Germinal center (tissue), 1 donor: ENCODE data around the gene RSPRY1.
"Not testable (repeated sequence)": the region's sequence is repeated elsewhere in the genome, so short reads cannot be mapped to it uniquely, and the experiment has no call there.

Experiments
- DNase-seq: peaks from one replicate; pipeline ENCODE4 v3.0.0; 2012; ENCODE audit warnings: mixed read lengths, low spot score

The RSPRY1 gene

GRCh38 chr16:57186872-57187854, 1.0 kb downstream of the RSPRY1 start:
- DNase-seq, result peak; percentile 33

- DNase-seq, result not testable (repeated sequence)
These were observed 2.0 kb downstream of the RSPRY1 start for GRCh38 chr16:57187902-57188710.

- no peak for DNase-seq
These were observed 2.5 kb downstream of the RSPRY1 start for GRCh38 chr16:57188711-57189002.

GRCh38 chr16:57189527-57189926, 3.4 kb downstream of the RSPRY1 start:
- not testable (repeated sequence) for DNase-seq

- DNase-seq, result no peak
These were observed 4.0 kb downstream of the RSPRY1 start for GRCh38 chr16:57190136-57190535.

- DNase-seq, result no peak
These were observed 5.0 kb downstream of the RSPRY1 start for GRCh38 chr16:57191056-57191571.

- DNase-seq, result no peak
These were observed 6.0 kb downstream of the RSPRY1 start for GRCh38 chr16:57192146-57192545.

- DNase-seq, result no peak
These were observed 6.8 kb downstream of the RSPRY1 start for GRCh38 chr16:57192720-57193486.

- no peak for DNase-seq
These were observed 8.4 kb downstream of the RSPRY1 start for GRCh38 chr16:57194512-57194911.

GRCh38 chr16:57196286-57196685, 10.2 kb downstream of the RSPRY1 start:
- DNase-seq, result no peak

GRCh38 chr16:57196753-57197152, 10.6 kb downstream of the RSPRY1 start:
- no peak for DNase-seq

GRCh38 chr16:57200321-57200720, 14.2 kb downstream of the RSPRY1 start:
- DNase-seq, result not testable (repeated sequence)

GRCh38 chr16:57200926-57201325, 14.8 kb downstream of the RSPRY1 start:
- not testable (repeated sequence) for DNase-seq

GRCh38 chr16:57202095-57202886, 16.2 kb downstream of the RSPRY1 start:
- no peak for DNase-seq

- no peak for DNase-seq
These were observed 17.3 kb downstream of the RSPRY1 start for GRCh38 chr16:57203451-57203850.

GRCh38 chr16:57204675-57205074, 18.5 kb downstream of the RSPRY1 start:
- no peak for DNase-seq

GRCh38 chr16:57208926-57209325, 22.8 kb downstream of the RSPRY1 start:
- no peak for DNase-seq

- no peak for DNase-seq
These were observed 23.7 kb downstream of the RSPRY1 start for GRCh38 chr16:57209780-57210179.

- DNase-seq, result no peak
These were observed 27.3 kb downstream of the RSPRY1 start for GRCh38 chr16:57213462-57213861.

- DNase-seq, result no peak
These were observed 30.8 kb downstream of the RSPRY1 start for GRCh38 chr16:57216968-57217367.

- no peak for DNase-seq
These were observed 36.9 kb downstream of the RSPRY1 start for GRCh38 chr16:57223057-57223456.
